NCI-H2171 treated with DMSO at 0.1 percent for 48 hours (cell line): Measurements from ENCODE around the gene PIGV.

Source experiments
- DNase-seq: peaks from one replicate; lab custom pipeline; 2025; lab: John Stamatoyannopoulos, UW

The PIGV gene

DNA sequence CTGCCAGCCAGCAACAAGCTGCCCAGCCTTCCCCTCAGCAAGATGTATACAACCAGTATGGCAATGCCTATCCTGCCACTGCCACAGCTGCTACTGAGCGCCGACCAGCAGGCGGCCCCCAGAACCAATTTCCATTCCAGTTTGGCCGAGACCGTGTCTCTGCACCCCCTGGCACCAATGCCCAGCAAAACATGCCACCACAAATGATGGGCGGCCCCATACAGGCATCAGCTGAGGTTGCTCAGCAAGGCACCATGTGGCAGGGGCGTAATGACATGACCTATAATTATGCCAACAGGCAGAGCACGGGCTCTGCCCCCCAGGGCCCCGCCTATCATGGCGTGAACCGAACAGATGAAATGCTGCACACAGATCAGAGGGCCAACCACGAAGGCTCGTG is 13.3 kb upstream of the PIGV start:
- no peak for DNase-seq

DNA sequence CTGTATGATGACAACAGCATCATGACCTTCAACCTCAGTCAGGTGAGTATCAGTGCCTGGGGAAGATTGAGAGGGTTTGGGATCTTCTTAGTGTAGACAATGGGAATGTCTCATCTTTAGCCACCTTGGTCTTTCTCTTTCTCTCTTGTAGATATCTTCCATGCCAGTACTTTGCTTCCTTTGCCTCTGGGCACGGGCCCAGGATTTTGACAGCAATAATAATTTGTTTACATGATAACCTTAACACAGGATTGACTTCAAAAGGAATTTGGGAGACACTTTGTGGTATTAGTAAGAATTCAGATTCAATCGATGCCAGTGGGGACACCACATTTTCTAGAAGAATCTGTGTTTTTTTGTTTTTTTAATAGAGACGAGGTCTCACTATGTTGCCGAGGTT is 12.1 kb upstream of the PIGV start:
- no peak for DNase-seq

DNA sequence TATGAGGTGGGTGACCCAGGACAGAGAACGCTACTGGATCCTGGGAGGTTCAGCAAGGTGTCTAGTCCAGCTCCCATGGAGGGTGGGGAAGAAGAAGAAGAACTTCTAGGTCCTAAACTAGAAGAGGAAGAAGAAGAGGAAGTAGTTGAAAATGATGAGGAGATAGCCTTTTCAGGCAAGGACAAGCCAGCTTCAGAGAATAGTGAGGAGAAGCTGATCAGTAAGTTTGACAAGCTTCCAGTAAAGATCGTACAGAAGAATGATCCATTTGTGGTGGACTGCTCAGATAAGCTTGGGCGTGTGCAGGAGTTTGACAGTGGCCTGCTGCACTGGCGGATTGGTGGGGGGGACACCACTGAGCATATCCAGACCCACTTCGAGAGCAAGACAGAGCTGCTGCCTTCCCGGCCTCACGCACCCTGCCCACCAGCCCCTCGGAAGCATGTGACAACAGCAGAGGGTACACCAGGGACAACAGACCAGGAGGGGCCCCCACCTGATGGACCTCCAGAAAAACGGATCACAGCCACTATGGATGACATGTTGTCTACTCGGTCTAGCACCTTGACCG is 8.6 kb upstream of the PIGV start:
- no peak for DNase-seq

DNA sequence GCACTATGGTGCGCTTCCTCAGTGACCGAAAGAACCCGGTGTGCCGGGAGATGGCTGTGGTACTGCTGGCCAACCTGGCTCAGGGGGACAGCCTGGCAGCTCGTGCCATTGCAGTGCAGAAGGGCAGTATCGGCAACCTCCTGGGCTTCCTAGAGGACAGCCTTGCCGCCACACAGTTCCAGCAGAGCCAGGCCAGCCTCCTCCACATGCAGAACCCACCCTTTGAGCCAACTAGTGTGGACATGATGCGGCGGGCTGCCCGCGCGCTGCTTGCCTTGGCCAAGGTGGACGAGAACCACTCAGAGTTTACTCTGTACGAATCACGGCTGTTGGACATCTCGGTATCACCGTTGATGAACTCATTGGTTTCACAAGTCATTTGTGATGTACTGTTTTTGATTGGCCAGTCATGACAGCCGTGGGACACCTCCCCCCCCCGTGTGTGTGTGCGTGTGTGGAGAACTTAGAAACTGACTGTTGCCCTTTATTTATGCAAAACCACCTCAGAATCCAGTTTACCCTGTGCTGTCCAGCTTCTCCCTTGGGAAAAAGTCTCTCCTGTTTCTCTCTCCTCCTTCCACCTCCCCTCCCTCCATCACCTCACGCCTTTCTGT is 7.3 kb upstream of the PIGV start:
- no peak for DNase-seq

DNA sequence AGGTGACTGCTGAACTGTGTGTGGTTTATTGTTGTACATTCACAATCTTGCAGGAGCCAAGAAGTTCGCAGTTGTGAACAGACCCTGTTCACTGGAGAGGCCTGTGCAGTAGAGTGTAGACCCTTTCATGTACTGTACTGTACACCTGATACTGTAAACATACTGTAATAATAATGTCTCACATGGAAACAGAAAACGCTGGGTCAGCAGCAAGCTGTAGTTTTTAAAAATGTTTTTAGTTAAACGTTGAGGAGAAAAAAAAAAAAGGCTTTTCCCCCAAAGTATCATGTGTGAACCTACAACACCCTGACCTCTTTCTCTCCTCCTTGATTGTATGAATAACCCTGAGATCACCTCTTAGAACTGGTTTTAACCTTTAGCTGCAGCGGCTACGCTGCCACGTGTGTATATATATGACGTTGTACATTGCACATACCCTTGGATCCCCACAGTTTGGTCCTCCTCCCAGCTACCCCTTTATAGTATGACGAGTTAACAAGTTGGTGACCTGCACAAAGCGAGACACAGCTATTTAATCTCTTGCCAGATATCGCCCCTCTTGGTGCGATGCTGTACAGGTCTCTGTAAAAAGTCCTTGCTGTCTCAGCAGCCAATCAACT is 6.4 kb upstream of the PIGV start:
- DNase-seq = no peak

DNA sequence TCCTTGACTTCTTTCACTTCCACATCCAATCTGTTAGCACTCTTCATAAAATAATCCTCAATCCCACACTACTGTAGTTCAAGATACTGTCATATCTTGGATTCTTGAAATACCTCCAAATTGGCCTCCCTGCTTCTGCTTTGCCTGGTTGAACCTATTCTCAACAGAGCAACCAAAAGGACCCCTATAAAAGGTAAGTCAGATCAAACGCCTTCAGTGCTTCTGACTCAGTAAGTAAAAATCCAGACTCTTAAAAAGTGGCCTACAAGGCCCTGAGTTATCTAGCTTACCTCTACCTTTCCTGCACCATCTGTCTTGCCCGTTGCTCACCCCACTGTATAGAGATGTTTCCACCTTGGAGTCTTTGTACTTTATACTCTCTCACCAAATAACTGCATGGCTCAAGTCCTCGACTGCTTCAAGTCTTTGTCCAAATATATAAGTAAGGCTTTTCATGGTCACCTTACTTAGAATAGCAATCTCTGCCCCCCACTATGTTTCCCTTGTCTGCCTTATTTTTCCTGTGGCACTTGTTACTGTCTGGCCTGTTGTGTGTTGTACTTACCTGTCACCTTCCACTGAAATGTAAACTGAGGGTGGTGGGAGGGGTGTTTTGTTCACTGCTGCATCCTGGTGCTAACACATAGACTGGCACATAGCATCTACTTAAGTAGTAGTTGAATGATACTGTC is 5.1 kb upstream of the PIGV start:
- DNase-seq = no peak

DNA sequence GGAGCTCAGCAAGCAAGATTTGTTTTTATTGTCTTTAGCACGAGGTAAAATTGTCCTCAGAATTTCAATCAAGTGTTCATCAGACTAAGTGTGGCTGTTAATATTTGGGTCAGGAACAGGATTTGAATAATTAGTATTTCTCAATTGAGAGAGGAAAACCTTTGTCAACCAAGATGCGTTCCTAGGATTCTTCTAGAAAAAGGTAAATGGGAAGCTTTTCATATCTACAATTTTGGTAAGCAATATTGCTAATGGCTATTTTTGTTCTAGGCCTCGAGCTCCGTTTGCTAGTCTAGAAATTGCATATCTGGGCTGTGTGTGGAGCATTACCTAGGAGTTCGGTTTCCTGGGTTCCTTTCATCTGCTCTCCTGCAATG is 4.1 kb upstream of the PIGV start:
- no peak for DNase-seq

DNA sequence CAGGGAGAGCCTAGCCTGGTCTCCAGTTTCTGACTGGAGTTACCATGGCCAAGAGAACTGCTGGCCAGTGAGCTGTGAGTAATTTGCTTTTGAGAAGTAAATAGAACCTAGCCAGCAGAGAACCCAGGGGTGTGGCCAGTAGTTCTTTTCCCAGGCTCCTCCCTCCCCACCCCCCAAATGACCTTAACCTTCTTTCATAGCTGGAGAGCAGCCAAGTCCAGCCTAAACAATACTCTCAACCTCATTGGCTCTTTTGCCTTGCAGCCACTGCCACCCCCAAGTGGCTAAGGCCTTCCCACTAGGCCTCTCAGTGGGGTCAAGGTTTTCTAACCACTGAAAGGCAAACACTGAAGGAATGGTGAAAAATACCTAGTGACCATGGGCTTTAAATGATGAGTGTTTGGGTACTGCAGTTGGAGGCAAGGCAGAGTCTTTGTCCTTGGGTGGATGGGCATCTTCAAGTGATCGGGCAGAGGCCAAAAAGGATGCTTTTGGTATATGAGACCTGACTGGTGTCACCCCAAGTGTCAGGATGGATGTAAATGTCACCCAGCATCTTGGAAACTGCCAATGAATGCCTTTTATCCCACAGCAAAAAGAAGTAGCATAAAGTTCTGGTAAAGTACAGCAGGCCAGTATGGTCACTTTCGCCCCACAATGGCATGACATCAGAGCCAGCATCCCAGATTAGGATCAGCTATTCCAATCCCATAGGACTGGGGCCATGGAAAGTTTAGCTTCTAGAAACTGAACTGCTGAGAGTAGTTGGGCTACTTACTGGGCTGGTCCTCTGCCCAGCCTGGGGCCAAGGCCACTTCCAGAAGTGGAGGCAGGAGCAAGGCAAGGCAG is 3.5 kb upstream of the PIGV start:
- DNase-seq = peak; percentile 14

DNA sequence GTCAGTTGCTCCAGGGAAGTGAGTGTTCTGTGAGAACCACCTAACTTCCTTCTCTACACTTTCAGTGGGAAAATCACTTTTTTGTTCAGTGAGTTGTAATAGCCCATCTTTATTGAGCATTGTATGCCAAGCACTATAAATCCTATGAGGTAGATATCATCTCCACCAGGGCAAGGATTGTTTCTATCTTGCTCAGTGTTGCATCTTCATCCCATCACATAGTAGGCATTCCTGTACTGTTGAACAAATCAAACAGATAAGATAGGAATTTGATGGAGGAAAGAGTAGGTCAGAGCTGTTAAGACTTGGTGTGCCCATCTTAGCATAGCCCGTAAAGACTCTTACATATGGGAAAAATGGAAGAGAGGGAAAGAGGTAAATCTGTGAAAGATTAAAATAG is 2.9 kb upstream of the PIGV start:
- DNase-seq = no peak

DNA sequence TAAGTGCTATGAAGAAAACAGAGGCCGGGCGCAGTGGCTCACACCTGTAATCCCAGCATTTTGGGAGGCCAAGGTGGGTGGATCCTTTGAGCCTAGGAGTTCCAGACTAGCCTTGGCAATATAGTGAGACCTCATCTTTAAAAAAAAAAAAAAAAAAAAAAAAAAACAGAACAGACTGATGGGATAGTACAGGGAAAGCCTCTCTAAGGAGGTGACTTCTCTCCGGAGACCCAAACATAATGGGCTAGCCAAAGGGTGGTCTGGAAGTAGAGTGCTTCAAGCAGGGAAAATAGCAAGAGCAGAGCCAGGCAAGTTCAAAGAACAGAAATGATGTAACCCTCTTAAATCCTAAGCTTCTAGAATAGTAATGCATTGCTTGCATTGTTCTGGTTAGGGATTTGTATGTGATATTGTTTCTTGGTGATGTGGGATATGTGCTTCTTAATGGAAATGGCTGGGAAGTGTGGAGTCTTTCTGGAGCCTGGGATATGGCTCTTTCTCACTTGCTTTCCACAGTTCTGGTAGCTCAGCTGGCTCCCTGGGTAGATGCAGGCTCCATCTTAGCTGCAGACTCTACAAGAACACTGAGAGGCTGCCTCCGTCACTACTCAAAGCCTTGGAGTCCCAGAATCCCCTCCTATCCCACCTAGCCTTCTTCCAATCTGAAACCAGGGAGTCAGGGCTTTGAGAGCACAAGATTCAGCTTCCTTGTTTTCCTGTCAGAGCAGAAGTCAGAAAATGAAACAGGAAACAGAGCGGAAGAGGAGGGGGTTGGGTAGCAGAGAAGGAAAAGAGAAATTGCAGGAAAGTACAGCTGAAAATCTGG is 1.9 kb upstream of the PIGV start:
- DNase-seq = no peak

DNA sequence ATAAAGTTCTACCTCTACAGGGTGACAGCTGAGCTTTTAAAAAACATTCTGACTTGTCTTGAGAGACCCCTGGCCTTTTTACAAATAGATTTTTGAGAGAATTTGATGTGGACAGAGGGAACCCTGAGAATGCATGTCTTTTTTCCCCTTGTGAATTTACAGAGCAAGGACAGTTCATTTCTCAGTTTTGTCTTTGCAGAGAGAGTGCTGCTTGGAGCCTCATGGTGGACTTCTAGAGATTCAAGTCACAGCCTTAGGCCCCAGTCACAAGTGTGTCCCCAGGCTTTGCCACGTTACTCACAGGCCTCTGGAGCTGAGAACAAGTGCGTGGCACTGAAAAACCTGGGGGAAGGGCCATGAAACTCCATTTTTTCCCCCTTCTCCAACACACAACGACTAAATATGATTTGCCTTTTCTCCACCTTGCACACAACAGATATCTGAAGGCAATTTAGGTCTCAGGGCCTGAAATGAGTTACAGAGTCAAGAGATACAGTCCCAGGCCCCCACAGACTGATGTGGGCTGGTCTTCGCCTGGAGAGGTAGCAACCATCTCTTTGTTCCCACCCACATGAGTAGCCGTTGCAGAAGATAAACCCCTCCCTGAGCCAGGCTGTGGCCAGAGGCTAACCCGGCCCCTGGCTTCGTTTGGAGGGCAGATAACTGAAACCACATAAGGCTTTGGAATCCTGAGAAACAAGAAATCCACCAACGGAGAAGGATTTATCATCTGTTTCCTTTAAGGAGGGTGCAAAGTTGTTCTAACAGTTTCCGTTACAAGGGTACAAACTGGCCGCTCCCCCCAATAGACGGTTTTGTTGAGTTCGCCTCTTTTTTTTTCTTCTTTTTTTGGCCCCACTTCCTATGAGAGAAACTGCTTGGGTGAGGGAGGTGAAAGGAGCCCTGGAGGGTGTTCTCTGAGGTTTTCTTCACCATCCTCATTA is 1.0 kb upstream of the PIGV start:
- no peak for DNase-seq

DNA sequence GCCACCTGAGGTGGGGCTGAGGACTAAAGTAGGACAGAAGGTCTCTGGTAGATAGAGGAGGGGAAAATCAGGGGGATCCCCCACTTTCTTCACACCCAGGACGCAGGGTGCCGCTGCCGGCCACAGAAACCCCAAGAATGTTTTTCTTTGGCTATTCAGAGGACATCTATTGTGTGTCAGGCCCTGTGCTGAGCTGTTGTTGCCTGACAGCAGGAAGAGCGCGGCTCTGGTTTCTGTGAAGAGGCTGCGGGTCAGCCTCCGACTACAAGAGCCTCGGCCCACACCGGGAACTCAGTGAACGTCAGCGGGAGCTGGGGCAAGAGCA is 407 bp upstream of the PIGV start:
- no peak for DNase-seq

DNA sequence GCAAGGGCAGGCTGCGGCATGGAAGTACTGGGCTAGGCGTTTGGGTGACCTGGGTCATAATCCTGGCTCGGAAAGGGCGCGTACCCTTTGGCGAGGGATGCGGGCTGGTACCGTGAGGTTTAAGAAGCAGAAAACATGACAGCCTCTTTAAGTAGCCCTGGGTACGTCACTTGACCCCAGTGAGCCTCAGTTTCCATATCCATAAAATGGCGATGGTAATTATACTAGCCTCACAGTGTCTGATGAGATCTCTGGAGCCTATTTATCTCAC is 700 bp downstream of the PIGV start:
- DNase-seq = peak; percentile 53

DNA sequence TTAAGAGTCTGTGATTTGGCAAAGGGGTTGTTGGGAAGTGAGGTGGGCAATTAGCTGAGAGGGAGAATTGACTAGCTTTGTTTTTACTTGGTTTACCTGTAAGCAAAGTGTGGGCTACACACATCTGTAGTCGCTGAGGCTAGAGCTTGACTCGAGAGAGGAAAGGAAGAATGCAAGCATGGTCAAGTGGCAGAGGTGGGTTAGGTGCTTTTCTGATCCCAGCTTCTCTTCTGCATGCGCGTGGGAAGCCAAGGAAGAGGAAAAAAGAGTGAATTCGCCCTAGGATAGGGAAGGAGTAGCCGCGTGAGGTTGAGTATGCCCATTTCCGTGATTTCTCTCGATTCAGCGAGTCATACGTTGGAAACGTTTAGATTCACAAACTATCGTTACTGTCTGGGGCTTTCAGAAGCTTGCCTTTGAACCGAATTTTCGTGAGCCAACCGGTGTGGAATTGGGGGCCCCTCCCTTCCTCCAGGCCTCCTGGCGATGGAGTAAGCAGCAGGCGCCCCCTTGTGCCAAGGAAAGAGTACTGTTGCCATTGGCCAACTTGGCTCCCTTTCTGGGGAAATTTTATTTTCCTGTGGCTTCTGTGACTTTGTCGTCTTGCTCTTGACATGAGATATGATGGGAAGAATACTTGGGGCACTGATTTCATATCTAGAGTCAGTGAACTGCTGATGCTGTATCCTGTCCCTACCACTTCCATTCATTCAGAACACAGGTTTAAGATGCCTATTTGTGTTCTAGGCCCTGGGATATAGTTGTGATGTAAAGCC is 1.3 kb downstream of the PIGV start:
- peak; percentile 82 for DNase-seq

DNA sequence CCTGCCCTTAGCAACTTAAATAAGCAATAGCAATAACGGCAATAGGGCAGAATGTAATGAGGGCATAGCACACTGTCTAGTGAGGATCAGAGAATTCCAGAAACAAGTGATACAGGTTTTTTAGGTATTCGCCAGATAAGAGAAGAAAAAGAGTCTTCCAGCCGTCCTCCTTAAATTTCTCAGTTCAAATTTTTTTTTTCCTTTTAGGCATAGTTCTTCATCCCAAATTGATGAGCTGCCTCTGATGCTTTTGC is 1.8 kb downstream of the PIGV start:
- DNase-seq = no peak

DNA sequence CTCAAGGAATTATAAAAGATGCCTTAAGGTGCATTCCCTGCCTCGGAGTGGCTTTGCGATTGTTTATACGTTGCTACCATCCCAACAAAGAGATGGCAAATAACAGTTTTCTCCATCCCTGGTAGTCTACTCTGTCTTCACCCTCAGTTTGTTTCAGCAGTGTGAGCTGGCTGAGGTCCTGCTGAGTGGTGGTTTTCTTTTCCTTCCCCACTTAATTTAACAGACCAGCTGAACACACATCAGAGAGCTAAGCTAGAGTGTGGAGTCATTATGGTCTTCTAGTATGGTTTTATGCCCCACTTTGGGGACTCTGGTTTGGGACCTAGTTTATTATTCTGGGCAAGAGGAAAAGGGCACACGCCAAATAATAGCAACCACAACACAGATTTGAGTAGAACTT is 2.2 kb downstream of the PIGV start:
- no peak for DNase-seq

DNA sequence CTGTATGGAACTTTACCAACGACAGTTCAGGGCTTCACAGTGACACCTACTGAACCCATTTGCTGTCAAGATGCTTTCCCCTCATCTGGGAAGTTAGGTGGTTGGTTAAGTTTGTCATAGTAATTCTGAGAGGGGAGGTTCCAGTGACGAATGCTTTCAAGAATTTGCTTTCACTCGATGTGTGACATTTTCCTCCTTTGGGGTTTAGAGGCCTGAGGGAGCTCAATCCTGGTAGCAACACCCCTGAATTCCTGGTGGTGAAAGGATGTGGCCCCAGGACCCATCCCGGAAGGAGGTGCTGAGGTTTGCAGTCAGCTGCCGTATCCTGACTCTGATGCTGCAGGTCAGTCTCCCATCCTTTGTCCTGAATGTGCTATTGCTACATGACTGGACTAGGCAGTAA is 2.8 kb downstream of the PIGV start:
- DNase-seq = no peak

DNA sequence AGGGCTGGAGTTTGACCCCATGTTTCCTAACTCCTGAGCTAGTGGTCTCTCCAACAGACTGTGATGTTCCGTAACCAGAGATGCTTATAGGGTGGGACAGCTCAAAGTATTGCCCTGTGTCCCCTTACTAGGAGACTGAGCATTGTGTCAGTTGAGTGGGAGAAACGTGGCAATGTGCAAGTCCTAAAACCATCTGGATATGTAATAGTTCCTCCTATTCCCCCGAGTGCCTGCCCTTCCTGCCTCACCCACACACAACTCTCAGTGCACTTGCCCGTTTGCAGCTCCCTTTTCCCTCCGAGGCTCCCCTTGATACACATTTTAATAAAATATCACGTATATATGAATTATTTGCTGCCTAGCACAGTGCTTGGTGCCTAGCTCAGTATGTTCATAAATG is 3.4 kb downstream of the PIGV start:
- no peak for DNase-seq

DNA sequence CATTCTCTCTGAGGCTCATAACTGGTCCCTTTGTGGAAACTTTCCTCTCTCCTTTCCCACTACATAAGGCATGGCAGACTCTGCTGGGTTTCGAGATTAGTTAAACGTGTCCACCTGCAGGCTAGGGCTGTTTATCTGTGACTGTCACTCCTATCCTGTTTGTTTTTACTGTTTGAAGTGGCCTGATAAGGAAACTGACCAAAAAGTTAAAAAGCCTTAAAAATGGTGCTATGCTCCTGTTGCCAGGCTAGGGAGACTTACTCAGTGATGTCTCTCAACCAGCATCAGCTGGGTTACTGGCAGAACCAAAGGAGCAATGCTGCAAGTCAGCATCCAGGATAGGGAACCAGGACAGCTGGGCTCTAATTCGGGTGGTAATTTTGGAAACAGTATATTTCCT is 3.9 kb downstream of the PIGV start:
- no peak for DNase-seq

DNA sequence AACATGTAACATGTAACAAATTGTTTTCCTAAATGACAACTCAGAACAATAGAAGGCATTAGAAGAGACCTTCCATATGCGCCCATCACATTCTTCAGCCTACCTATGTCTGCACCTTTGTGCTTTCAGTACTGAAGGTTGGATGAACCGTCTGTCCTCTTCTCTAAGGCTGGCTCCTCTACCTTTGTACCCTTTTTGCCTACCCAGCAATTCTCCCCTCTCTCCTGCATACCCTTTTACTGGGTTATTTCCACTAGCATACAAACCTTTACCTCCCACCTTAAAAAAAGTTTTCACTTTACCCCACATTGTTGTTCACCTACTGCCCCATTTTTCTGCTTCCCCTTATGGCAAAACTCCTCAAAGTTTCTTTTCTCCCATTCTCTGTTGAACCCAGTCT is 5.2 kb downstream of the PIGV start:
- no peak for DNase-seq

DNA sequence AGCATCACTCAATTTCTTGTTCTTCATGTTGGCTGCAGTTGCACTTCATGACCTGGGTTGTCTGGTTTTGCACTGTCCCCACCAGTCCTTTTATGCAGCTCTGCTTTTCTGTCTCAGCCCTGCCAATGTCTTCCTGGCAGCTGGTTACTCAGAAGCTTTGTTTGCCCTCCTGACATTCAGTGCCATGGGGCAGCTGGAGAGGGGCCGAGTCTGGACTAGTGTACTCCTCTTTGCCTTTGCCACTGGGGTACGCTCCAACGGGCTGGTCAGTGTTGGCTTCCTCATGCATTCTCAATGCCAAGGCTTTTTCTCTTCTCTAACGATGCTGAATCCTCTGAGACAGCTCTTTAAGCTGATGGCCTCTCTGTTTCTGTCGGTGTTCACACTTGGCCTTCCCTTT is 6.6 kb downstream of the PIGV start:
- no peak for DNase-seq
